ENCODE measurements around the gene KDM5A.
"Not testable (repeated sequence)": the region's sequence is repeated elsewhere in the genome, so short reads cannot be mapped to it uniquely, and the experiment has no call there.

The KDM5A gene

GRCh38 chr12:236445-236844 is 152.7 kb downstream of the KDM5A start:
- no peak for DNase-seq

GRCh38 chr12:235967-236366 is 153.2 kb downstream of the KDM5A start:
- not testable (repeated sequence) for DNase-seq

GRCh38 chr12:234891-235415 is 154.2 kb downstream of the KDM5A start:
- DNase-seq, result no peak

GRCh38 chr12:234019-234418 is 155.1 kb downstream of the KDM5A start:
- DNase-seq, result no peak

- peak in 1 of 3 experiments; percentile 45 for DNase-seq
Observed at GRCh38 chr12:233615-233968, 155.5 kb downstream of the KDM5A start.

GRCh38 chr12:232731-233614 is 156.1 kb downstream of the KDM5A start:
- peak in 1 of 3 experiments; percentile 18 for DNase-seq

GRCh38 chr12:230925-231671 is 158.0 kb downstream of the KDM5A start:
- DNase-seq, result peak in 1 of 3 experiments; percentile 56
